ENCODE data around the gene SKI.
A peak's percentile ranks its signal among the peaks of the same experiment; 100 is the strongest.
"Not testable (repeated sequence)": the region's sequence is repeated elsewhere in the genome, so short reads cannot be mapped to it uniquely, and the experiment has no call there.

SKI gene

GRCh38 chr1:2248854-2249558, 20.9 kb downstream of the SKI start:
- no peak for DNase-seq

- no peak for DNase-seq
Measured at GRCh38 chr1:2249559-2249906, 21.4 kb downstream of the SKI start.

- DNase-seq = no peak
Measured at GRCh38 chr1:2250721-2251281, 22.7 kb downstream of the SKI start.

- DNase-seq = no peak
Measured at GRCh38 chr1:2251363-2251762, 23.2 kb downstream of the SKI start.

- DNase-seq = peak; percentile 23
Measured at GRCh38 chr1:2251786-2252185, 23.7 kb downstream of the SKI start.

GRCh38 chr1:2252423-2252822, 24.3 kb downstream of the SKI start:
- no peak for DNase-seq

GRCh38 chr1:2253036-2253796, 25.1 kb downstream of the SKI start:
- DNase-seq = no peak

GRCh38 chr1:2253797-2254480, 25.8 kb downstream of the SKI start:
- no peak for DNase-seq

- DNase-seq = no peak
Measured at GRCh38 chr1:2255047-2255419, 26.9 kb downstream of the SKI start.

GRCh38 chr1:2255420-2256369, 27.6 kb downstream of the SKI start:
- DNase-seq = peak; percentile 78

- DNase-seq = no peak
Measured at GRCh38 chr1:2256435-2257244, 28.5 kb downstream of the SKI start.

GRCh38 chr1:2257245-2257627, 29.1 kb downstream of the SKI start:
- no peak for DNase-seq

- DNase-seq = peak; percentile 43
Measured at GRCh38 chr1:2258122-2258681, 30.1 kb downstream of the SKI start.

GRCh38 chr1:2258996-2259395, 30.9 kb downstream of the SKI start:
- DNase-seq = no peak

GRCh38 chr1:2259668-2260402, 31.7 kb downstream of the SKI start:
- DNase-seq = no peak

- not testable (repeated sequence) for DNase-seq
Measured at GRCh38 chr1:2260470-2260869, 32.4 kb downstream of the SKI start.

- DNase-seq = no peak
Measured at GRCh38 chr1:2260917-2261316, 32.8 kb downstream of the SKI start.

GRCh38 chr1:2261476-2262395, 33.6 kb downstream of the SKI start:
- DNase-seq = not testable (repeated sequence)

- DNase-seq = no peak
Measured at GRCh38 chr1:2266301-2266975, 38.3 kb downstream of the SKI start.

Measured in hematopoietic multipotent progenitor cell treated with erythropoietin and hydrocortisone succinate and interleukin-3 and kit ligand, for 6 days (in vitro differentiated cells).